Endometrial microvascular endothelial cells (primary cell): ENCODE measurements around the gene NNT. TPM values are rescaled to one million over a fixed set of nuclear protein-coding genes. Genes with fewer than 3 reads are reported as not detected.
"Not testable (repeated sequence)": the region's sequence is repeated elsewhere in the genome, so short reads cannot be mapped to it uniquely, and the experiment has no call there.

ENCODE experiments used
- in situ Hi-C: cut with HindIII; loops from 2 replicates; pipeline ENCODE4 v1.10.0; 2017; ENCODE audit warnings: low sequenced_read_pairs, low pct_unique_long_range_greater_than_20kb; ENCODE audit errors: inconsistent ontology term
- total RNA-seq: library from RNA; depleted of rRNA; stranded (reverse); fragments of >200 nt; gene quantifications from one replicate; pipeline ENCODE4 v1.2.3, GENCODE V29; 2015; ENCODE audit errors: inconsistent ontology term

NNT gene
- total RNA-seq, 1 donor from 2014 or later = 35.5 TPM

- in situ Hi-C loops = no loop called here
Measured at GRCh38 chr5:43691275-43691674, 88.3 kb downstream of the NNT start.

GRCh38 chr5:43691893-43692292, 88.9 kb downstream of the NNT start:
- in situ Hi-C loops = no loop called here

- in situ Hi-C loops = no loop called here
Measured at GRCh38 chr5:43693411-43693810, 90.4 kb downstream of the NNT start.

GRCh38 chr5:43694027-43694426, 91.0 kb downstream of the NNT start:
- in situ Hi-C loops = no loop called here

- in situ Hi-C loops = not testable (repeated sequence)
Measured at GRCh38 chr5:43696444-43696843, 93.5 kb downstream of the NNT start.

GRCh38 chr5:43699910-43700309, 96.9 kb downstream of the NNT start:
- in situ Hi-C loops = no loop called here

- in situ Hi-C loops = no loop called here
Measured at GRCh38 chr5:43700601-43701000, 97.6 kb downstream of the NNT start.

- in situ Hi-C loops = no loop called here
Measured at GRCh38 chr5:43701227-43701626, 98.2 kb downstream of the NNT start.

- in situ Hi-C loops = no loop called here
Measured at GRCh38 chr5:43702293-43702692, 99.3 kb downstream of the NNT start.

GRCh38 chr5:43702815-43703214, 99.8 kb downstream of the NNT start:
- in situ Hi-C loops = no loop called here

- in situ Hi-C loops = no loop called here
Measured at GRCh38 chr5:43704243-43704642, 101.3 kb downstream of the NNT start.

- in situ Hi-C loops = not testable (repeated sequence)
Measured at GRCh38 chr5:43706576-43706975, 103.6 kb downstream of the NNT start.

GRCh38 chr5:43711496-43711895, 108.5 kb downstream of the NNT start:
- in situ Hi-C loops = no loop called here

- in situ Hi-C loops = no loop called here
Measured at GRCh38 chr5:43712081-43712480, 109.1 kb downstream of the NNT start.

- in situ Hi-C loops = not testable (repeated sequence)
Measured at GRCh38 chr5:43719783-43720182, 116.8 kb downstream of the NNT start.

GRCh38 chr5:43728581-43728980, 125.6 kb downstream of the NNT start:
- in situ Hi-C loops = no loop called here

GRCh38 chr5:43729846-43730478, 127.0 kb downstream of the NNT start:
- in situ Hi-C loops = no loop called here

GRCh38 chr5:43730832-43731342, 127.9 kb downstream of the NNT start:
- in situ Hi-C loops = no loop called here

- in situ Hi-C loops = no loop called here
Measured at GRCh38 chr5:43731573-43731972, 128.6 kb downstream of the NNT start.

GRCh38 chr5:43745923-43746548, 143.1 kb downstream of the NNT start:
- in situ Hi-C loops = not testable (repeated sequence)

GRCh38 chr5:43750809-43751208, 147.8 kb downstream of the NNT start:
- in situ Hi-C loops = no loop called here
